Cardiac fibroblast (primary cell): ENCODE results near the gene STX8.
"Not testable (repeated sequence)": the region's sequence is repeated elsewhere in the genome, so short reads cannot be mapped to it uniquely, and the experiment has no call there.

Experiments
- DNase-seq, 2 donors: peaks; one replicate each; pipeline versions ENCODE4 v3.0.0 to v3.0.0-alpha.2; 2010; ENCODE audit warnings: low read depth in 2 of 2
- H3K4me3 ChIP-seq, 2 donors: replicated peaks in 1 of 2; 1 replicate in 1 of 2; 2 replicates in 1 of 2; pipeline ENCODE4 v1.5.1; 2011; ENCODE audit warnings: low read depth in 2 of 2, low read length in 2 of 2, mild to moderate bottlenecking in 2 of 2, moderate library complexity in 1 of 2
- CTCF ChIP-seq: IDR thresholded peaks from one replicate; pipeline ENCODE4 v1.5.1; 2011; ENCODE audit warnings: low read depth, mild to moderate bottlenecking, low read length, inconsistent platforms

Gene STX8

GRCh38 chr17:9598661-9599060 lies 23.0 kb upstream of the STX8 start:
- no peak for TF ChIP-seq CTCF
- no peak for DNase-seq

DNA sequence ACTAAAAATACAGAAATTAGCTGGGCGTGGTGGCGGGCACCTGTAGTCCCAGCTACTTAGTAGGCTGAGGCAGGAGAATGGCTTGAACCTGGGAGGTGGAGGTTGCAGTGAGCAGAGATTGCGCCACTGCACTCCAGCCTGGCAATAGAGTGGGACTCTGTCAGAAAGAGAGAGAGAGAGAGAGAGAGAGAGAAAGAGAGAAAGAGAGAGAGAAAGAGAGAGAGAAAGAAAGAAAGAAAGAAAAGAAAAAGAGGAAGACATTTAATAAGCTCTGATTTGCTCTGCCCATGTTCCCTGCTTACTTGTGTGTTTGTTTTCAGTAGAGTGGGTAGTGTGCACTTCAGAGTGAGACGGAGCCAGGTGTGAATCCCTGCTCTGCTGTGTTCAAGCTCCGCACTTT lies 22.0 kb upstream of the STX8 start:
- H3K4me3 ChIP-seq, DNase-seq: not testable (repeated sequence)

More at GRCh38 chr17:9598661-9599060, 23.0 kb upstream of the STX8 start:
- H3K4me3 ChIP-seq = no peak overlapping the region

GRCh38 chr17:9594065-9594464 lies 18.4 kb upstream of the STX8 start:
- TF ChIP-seq CTCF = no peak
- H3K4me3 ChIP-seq = no peak overlapping the region
- DNase-seq = no peak

DNA sequence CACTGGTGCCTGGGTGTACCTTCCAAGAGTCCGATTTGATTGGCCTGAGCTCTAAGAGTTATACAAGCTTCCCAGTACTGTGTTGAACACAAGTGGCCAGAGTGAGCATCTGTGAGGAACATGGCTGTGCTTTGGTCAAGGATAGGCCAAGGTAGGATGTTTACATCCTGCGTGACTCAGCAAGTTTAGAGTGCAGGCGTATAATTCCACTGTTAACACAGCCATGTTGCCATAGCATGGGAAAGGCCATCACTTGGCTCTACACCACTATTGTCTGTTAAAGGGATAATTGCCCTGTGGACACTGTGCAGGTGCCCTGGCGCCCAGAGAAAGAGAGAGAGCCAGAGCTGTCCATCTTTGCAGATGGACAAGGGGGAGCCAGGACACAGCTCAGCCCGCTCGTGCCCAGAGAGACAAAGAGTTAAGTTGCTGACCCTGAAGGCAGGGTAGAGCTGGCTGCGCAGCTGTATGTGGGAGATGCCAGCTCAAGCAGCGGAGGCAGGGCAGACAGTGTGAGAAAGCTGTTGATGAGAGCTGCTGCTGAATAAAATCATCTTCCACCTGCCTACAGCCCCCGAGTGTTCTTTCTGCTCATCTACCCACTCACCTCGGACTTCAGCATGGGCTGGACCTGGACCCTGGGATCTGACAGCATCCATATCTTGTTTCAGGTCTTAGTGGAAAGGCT lies 12.5 kb upstream of the STX8 start:
- DNase-seq = no peak
- no peak for TF ChIP-seq CTCF
- no peak overlapping the region for H3K4me3 ChIP-seq

- no peak overlapping the region for H3K4me3 ChIP-seq
Measured at GRCh38 chr17:9577373-9577709, 1.7 kb upstream of the STX8 start.

DNA sequence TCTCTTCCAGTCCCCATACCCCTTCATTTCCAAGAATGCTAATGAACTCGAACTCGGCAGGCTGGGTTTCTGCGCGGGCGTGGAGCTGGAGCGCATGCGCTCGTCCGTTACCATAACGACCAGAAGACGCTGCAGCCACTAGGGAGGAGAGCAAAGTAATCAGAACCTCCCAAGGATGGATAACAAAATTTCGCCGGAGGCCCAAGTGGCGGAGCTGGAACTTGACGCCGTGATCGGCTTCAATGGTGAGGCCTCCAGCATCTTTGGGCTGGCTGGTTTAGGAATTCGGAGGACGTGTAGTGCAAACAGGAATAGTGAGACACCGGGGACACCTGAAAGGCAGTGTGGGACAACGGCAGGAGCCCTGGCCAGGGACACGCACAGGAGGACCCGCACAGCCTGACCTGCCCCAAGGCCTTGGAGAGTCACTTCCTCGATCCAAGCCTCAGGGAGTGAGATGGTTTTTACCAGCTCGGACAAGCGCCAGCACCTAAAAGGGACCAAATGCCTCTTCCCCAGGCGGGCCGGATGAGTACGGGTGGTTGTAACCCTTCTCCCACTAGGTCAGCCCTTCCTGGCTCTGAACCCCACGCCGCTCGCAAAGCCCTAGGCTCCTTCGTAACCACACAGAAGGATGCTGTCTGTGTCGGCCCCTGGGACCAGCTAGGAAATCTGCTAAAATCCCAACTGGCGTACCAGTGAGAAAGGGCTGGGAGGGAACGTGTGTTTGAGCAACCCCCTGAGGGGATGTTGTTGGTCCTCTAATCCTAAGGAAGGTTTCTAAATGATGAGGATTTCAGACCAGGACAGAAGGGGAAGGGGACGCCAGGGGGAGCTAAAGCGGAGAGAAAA lies 1.1 kb upstream of the STX8 start, which contains the start of gene CFAP52:
Gene CFAP52 (plus strand): TSS at position 122 of the 852 bp plus-strand sequence. CDS start 54 bp downstream, at position 176.
- H3K4me3 ChIP-seq = peak within 1 kb of the TSS; percentile 90 to 94
- peak; percentile 81 to 85 for DNase-seq
- TF ChIP-seq CTCF = peak; percentile 77

More at GRCh38 chr17:9577373-9577709, 1.7 kb upstream of the STX8 start:
- peak in 1 of 2 donors; percentile 6 for DNase-seq
- no peak for TF ChIP-seq CTCF

DNA sequence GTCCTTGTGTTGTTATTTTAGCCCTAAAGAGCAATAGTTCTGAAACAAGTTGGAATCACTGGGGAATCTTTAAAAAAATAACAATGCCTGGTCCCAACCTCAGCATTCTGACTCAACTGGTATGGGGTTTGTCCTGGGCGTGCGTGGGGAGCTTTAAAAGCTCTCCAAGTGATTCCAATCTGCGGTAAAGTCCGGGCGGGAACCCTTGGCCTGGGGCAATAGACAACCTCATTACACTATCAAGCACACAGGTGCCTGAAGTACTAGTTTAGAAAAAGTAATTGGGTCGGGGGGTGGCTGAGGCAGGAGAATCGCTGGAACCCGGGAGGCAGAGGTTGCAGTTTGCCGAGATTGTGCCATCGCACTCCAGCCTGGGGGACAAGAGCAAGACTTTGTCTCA lies 4.4 kb downstream of the STX8 start:
- no peak for TF ChIP-seq CTCF
- H3K4me3 ChIP-seq = no peak overlapping the region
- no peak for DNase-seq
